Glomerular endothelial cell (primary cell): ENCODE measurements around the gene EPHB1. TPM values are rescaled to one million over a fixed set of nuclear protein-coding genes. Genes with fewer than 3 reads are reported as not detected.

ENCODE experiments used
- DNase-seq: peaks from one replicate; pipeline ENCODE4 v3.0.0-alpha.2; 2011; ENCODE audit warnings: low read depth, low spot score; ENCODE audit errors: extremely low read depth
- total RNA-seq: library from RNA; depleted of rRNA; stranded (reverse); fragments of >200 nt; gene quantifications from 2 replicates; pipeline ENCODE4 v1.2.3, GENCODE V29; 2015

The EPHB1 gene
- total RNA-seq, 1 donor from 2014 or later, result 25.7 TPM

DNA sequence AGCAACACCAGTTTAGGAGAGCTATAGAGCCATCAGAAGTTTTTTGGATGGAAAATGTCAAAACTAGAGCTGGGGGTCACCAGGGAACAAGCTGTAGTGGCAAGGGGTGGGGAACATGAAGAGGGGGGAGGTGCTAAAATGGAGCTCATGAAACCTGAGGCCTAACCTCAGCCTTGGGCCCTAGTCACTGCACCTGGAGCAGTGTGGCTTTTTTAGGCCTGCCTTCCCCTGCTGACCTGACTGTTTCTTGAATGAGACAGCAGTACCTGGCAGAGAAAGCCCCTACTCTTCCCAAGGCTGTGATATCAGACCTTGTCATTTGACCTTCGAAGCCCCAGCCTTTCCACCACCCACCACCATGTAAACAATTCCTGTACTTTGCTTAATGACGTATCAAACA is 383.5 kb downstream of the EPHB1 start:
- no peak for DNase-seq

DNA sequence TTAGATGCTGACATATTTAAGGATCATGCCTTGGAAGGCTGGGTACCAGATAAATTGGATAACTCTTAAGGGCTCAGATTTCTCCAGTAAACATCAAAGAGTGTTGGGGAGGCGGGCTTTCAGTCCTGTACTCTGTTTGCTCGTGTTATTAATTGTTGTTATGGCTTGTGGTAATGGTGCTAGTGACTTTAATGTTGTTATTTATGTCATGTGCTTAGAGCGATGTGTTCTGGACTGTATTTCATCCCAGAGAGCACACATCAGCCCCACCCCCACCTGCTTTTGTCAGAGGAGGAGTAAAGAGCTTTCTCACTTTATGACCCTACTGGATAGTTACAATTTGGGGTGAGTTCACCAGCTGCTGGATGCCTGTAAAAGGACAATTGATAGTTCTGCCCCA is 386.3 kb downstream of the EPHB1 start:
- DNase-seq, result no peak

DNA sequence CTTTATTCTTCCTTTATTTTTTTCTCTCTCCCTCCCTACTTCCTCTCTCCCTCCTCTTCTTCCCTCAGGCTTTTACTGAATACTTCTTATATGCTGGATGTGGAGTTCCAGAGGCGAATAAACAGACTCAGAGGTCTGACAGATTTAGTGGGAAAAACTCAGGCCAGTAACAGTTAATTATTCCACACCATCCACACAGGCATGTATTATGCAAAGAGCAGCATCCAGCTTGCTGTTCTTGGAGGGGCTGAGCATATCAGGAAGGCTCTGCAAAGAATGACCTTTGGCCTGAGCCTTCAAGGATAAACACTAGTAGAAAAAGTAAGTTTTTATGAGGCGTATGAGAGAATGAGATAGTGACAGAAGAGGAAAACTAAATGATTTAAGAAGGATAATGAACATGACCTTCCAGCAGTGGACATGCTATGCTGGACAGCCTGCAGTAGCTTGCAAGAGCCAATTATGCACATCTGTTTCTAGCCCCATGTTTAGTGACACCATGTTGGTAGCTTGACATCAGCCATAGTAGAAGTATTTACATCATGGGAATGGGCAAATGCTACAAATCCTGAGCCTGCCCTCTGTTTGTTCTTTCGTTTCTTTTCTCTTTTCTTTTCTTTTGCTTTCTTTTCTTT is 387.4 kb downstream of the EPHB1 start:
- DNase-seq, result no peak

DNA sequence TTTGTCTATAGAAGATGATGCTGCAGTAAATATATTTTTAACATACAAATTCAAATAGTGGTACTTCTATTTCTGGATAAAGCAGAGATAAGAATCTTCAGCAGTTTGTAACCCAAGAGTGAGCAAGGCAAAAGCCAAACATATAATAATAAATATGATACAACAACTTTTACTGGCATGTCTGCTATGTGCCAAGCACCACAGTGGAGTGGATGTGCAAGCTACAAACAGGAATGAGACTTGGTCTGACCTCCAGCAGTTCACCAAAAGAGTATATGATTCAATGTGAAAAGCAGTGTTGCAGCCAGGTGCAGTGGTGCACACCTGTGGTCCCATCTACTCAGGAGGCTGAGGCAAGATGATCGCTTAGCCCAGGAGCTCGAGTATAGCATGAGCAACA is 395.6 kb downstream of the EPHB1 start:
- no peak for DNase-seq

DNA sequence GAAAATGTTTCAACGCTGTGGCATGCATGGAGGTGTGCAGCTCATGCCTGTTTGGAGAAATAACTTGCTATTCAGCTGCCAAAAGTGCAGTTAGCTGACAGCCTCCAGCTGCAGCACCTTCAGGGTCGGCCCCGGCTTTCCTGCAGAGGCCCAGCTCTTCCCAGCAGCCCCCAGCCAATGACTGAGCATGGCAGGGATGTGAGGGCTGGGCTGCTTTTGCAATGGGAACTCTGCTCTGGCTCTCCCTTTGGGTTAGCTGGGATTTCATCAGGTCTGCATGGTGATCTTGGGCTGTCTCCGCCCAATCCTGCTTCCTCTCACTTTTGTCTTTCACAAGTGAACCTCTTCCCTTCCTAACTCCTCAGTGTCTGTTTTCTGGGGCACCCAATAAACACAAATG is 396.6 kb downstream of the EPHB1 start:
- DNase-seq, result no peak

DNA sequence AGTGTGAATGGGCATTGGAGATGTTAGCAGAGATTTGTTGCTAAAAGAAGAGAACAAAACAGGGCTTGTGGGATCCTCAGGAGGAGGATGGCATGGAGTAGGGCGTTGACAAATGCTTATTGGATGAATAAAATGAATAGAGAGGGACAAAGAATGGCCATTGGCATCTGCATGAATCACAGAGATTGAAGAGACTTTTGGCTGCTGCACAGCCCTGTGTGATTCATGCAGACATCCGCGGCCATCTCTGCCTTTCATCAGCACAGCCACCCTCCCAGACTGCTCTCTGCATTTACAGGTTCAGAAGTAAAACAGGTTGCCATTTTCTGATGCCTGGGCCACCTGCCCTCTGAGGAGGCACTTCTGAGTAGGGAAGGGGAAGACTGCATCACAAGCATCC is 397.9 kb downstream of the EPHB1 start:
- DNase-seq, result no peak

DNA sequence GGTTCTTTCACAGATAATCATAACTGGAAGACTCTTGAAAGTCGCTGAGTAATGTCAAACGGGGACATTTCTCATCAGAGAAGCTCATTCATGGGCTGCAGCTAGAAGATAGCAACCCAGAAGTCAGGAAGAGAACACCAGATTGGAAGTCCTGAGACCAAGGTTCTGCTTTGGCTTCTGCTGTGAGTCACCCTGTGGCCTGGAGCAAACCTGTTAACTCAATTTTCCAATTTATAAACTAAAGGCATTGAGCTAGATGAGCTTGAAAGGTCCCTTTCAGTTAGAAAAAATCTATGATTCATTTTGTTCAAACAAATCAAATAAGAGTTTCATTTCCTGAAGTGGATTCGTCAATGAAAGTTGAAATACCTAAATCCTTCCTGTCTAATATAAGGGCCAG is 402.2 kb downstream of the EPHB1 start:
- DNase-seq, result no peak

DNA sequence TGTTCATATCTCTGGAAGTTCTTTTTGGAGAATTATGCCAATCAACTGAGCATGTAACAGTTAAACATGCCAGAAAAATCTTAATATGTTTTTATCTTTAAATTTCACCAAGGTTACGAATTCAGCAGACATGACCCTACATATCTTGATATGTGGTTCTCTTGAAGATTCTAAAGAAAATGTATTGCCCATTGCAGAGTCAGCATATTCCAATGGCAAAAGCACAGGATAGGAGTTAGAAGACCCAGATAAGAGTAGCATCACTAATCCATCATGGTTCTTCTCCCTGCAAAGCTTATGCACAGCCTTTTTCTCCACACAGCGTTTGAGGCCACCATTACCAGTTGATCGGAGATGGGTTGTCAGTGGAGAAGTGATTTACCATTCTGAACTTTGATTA is 402.8 kb downstream of the EPHB1 start:
- no peak for DNase-seq

DNA sequence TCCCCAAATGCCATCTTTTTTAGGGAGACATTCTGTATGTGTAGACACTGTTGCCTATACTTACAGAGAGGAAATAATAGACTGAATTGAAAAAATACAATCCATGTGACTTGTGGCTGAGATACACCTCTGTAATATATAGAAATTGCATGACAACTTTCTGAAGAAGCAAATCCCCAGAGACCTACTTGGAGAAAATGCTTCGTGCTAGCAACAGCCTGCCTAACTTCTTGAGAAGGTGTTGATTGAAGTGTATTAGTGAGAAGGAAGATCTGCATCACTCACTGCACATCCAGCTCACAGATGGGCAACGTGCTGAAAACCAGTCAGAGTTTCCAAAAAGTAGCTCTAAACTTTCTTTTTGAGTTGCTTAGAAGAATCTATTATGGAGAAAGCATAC is 404.1 kb downstream of the EPHB1 start:
- DNase-seq, result no peak

DNA sequence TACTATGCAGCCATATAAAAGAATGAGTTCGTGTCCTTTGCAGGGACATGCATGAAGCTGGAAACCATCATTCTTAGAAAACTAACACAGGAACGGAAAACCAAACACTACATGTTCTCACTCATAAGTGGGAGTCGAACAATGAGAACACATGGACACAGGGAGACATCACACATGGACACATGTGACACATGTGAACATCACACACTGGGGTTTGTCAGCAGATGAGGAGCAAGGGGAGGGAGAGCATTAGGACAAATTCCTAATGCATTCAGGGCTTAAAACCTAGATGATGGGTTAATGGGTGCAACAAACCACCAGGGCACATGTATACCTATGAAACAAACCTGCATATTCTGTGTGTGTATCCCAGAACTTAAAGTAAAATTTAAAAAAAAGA is 408.0 kb downstream of the EPHB1 start:
- DNase-seq, result no peak

DNA sequence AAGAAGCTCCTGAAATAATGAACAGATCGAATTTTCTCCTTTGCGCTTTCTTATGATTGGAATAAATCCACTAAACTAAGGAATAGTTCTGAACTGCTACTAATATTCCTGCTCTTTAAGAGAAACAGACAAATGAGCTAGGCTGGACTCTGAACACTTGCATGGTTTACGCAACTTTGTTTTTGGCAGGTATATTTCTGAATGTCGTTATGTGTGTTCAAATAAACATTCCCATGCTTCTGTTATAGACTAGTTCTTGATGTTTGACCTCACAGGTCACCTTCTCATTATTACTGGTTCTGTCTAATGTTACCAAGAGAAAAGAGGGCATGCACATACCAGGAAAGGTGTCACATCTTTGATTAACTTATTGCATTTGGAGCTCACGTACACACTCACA is 418.2 kb downstream of the EPHB1 start:
- DNase-seq, result no peak

DNA sequence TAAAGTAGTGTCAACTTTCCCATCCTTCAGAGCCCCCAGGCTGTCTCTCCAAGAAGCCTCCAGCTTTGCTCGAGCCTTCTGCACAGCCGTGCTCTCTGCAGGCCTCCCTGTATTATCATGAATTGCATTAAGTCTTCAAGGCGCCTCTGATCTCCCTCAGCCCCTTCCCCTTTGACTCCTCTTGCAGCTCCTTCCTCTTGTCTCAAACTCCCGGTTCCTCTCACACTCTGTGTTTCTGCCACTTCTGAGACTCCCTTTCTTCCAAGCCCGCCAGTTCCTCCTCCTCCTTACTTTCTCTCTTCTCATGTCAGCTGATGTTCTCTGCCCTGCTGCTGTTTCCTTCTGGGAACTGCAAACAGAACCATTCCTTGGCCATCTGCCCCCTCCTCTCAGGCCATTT is 418.8 kb downstream of the EPHB1 start:
- no peak for DNase-seq

DNA sequence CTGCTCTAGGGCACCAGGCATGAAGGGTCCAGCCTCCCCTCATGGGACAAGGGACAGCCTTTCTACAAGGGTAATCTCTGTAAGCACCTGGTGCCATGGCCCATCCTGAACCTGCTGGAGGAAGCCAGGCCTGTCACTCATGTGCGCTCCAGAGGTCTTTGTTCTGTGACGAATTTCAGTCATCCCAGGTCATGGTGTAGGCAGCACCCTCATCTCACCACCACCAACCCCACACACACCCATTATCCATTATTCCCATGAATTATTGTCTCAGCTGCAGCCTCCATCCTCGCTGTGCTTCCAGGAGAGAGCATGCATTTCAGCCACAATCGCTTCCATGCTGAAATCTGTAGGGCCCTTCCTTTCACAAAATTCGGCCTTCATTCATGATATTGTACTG is 419.3 kb downstream of the EPHB1 start:
- no peak for DNase-seq

DNA sequence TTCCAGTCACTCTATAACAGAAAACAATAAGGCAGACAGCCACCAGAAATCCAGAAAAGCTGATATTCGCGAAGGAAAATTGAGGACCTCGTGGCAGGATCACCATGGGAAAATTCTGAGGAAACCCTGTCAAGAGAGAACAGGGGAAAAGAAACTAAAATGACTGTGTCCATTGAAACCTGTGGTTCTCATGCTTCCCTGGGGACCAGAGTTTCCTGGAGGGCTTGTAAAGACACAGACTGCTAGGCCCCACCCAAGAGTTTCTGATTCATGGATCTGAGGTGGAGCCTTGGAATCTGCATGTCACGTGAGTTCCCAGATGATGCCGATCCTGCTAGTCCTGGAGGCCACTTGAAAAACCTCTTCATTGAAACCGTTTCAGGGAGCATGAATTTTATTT is 420.5 kb downstream of the EPHB1 start:
- DNase-seq, result no peak

DNA sequence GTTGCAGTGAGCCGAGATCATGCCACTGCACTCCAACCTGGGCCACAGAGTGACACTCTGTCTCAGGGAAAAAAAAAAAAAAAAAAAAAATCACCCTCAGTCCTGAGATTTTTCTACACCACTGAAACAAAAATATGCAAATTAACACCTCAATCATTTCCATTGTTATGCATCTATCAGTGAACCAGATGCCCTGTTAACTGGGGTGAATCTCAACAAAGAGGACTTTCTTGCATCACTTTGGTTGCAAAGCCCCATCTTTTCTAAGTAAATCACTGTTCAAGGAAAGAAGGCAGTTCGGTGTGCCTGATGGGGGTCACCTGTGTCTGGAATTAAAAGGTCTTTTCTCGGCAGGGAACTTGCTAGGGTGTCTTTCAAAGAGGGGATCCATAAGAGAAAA is 421.6 kb downstream of the EPHB1 start:
- no peak for DNase-seq

DNA sequence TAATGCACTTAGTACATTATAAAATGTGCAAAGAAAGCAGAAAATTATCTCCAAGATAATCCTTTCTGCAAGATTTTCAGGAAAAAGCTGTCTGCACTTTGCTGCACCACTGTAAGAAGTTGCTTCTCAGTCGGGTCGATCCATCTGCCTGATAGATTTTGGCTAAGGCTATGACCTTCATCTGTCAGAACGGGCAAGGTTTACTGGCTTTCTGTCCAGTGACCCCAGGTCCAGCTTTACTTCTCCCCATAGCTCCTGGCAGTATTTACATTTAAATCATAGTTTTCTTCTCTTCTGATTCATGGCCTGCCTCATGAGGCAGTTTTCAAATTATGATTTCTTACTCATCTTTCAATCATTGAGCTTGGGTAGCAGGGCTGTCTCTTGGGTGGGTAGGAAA is 422.7 kb downstream of the EPHB1 start:
- DNase-seq, result no peak

DNA sequence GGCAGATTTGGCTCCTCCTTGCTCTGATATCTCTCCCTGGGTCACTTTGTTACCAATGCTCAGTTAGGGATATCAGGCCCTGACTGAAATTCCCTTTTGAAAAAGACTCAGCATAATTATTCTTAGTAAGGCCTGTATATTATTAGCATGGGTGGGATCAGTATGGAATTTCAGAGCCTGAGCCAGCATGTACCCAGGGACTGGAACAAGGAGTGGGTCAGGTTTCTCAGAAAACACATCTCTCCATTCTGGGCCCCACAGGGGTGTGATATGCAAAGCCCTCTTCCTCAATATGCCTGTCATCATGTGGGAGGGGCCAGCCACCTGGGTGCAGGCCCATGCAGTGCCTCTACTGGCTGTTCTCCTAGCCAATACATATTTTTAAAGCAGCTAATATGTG is 423.2 kb downstream of the EPHB1 start:
- no peak for DNase-seq

DNA sequence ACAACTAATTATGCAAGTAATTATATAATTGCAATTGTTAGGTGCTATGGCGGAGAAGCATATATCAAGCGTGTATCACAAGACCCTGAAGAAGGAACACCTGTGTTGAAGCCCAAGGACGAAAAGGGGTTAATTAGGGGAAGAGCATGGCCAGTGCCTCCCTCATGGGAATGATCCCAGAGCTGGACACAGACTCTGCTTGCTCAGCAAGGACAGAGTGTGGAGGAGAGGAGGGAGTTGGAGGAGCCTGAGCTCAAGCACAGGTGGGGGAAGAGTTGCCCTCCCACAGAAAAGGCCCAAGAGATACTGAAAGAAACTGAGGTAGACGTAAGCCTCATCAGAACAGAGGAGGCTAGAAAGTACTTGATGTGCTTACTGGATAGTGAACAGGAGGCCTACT is 423.7 kb downstream of the EPHB1 start:
- no peak for DNase-seq

DNA sequence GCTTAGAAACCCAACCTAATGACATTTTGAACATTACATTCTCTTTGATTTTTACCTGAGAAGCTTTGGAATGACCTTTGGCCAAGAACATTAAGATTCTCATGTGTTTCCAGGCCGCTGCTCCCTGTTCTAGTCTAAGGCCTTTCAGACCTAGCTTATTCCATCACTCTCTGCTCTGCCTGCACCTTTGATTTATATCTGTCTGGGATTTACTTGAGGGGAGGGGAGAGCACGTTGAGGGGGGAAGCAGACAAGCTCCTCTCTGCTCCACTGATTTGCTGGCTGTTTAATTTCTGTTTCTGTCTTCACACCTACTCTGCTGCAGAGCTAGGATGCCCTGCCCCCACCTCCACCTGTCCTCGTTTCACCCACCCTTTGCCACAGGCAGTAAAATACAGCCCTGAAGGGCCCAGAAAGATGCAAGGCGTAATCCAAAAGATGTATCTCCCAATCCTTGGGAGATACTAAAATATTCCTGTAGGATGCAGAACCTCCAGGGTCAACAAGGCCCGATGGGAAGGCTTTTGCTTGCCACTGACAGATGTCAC is 429.8 kb downstream of the EPHB1 start:
- no peak for DNase-seq

DNA sequence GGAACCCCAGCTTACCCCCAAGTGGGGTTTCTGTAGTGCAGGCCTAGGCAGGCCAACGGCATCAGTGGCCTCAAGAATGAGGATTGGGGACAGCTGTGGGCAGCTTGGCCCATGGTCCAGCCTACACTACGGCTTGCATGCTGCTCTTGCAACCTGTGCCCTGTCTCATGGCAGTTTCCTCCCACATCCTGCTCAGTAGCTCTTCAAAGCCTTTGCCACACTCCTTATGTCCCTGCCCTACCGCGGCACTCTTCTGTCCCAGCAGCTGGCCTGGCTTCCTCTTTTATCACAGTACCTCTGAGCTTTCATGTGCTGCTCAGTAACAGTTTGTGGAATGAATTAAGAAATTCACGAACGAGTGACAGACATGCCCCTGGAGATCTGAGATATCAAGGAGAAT is 431.0 kb downstream of the EPHB1 start:
- no peak for DNase-seq

DNA sequence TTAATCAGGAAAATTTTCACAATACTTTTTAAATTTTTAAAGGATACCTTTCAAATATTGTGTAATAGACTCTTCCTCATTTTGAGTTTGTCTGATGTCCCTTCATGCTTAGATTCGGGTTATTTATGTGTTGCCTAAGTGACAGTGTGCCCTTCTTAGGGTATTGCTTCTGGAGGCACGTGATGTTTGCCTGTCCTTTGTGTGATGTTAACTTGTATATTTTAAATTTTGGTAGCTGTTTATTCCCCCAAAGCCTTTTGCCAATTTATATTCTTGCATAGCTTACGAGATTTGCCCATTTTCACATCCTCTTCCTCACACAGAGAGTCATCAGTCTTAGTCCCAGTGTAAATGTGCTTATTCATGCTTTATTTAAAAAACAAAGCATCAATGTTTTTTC is 433.1 kb downstream of the EPHB1 start:
- no peak for DNase-seq

DNA sequence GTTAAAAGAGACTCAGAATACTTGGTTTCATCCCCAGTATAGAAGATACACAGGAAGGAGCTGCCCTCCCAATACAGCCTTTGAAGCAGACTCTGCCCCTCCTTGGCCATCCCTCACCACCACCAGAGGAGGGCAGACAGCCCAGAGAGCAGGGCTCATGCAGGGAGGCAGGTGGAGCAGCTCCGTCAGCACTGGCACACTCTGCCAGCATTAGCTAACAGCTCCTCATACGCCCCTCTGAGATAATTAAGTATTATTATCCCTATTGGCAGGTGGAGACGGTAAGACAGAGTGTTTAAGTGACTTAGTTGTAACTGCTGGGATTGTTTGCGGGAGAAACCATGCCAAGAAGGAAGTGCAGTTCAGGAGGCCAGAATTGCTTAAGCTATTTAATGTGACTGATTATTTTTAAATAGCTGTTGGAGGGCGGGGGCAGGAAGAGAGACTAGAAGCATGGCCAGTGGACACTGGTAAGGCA is 434.0 kb downstream of the EPHB1 start:
- DNase-seq, result no peak

DNA sequence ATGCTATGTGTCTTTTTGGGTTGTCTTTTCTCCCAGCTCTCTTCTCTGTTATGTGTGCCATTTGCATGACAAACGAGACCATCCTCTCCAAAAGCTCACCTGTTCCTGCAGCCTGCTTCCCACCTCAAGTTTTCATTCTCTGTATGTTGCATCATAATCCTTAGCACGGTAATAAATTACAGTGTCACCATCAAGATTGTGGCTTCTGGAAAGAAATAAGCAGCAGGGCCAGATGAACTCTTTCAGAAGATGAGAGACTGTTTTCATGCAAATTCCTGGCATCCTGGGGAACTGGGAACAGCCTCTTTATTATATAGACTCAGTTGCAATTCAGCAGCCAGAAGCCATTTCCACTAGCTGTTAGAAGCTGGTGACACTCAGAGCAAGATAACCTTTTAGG is 436.7 kb downstream of the EPHB1 start:
- no peak for DNase-seq
